NCI-H1436 treated with DMSO at 0.1 percent for 48 hours (cell line): ENCODE results near the gene PSMD9.
"Not testable (repeated sequence)": the region's sequence is repeated elsewhere in the genome, so short reads cannot be mapped to it uniquely, and the experiment has no call there.

Experiments
- DNase-seq: peaks from one replicate; lab custom pipeline; 2025; lab: John Stamatoyannopoulos, UW

PSMD9 gene

GRCh38 chr12:121925358-121925695 is 36.7 kb downstream of the PSMD9 start:
- no peak for DNase-seq

GRCh38 chr12:121926874-121927706 is 38.5 kb downstream of the PSMD9 start:
- no peak for DNase-seq

- no peak for DNase-seq
Observed at GRCh38 chr12:121927813-121928212, 39.2 kb downstream of the PSMD9 start.

DNA sequence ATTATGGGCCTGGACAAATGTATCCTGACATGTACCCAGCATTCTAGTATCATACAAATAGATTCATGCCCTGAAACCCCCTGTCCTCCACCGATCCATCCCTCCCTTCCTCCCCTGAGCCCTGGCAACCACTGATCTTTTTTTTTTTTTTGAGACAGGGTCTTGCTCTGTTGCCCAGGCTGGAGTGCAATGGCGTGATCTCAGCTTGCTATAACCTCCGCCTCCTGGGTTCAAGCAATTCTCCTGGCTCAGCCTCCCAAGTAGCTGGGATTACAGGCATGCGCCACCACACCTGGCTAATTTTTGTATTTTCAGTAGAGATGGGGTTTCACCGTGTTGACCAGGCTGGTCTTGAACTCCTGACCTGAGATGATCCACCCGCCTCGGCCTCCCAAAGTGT is 41.0 kb downstream of the PSMD9 start:
- DNase-seq = not testable (repeated sequence)

- no peak for DNase-seq
Observed at GRCh38 chr12:121930862-121931261, 42.3 kb downstream of the PSMD9 start.

DNA sequence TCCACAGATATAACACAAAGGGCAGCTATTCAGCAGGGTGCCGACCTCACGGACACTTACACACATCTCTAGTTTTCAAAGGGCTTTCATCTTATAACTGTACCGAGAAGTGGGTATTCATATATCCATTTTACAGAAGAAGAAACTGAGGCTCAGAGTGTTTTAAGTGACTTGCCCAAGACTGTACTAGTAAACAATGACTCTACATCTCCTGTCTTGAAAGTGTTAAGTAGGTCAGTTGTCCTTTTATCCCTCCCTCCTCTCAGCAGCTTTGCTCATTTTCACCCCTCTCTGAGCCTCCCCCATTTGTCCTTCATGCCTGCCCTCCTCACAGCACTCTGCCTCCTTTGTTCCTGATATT is 43.6 kb downstream of the PSMD9 start:
- DNase-seq = no peak

DNA sequence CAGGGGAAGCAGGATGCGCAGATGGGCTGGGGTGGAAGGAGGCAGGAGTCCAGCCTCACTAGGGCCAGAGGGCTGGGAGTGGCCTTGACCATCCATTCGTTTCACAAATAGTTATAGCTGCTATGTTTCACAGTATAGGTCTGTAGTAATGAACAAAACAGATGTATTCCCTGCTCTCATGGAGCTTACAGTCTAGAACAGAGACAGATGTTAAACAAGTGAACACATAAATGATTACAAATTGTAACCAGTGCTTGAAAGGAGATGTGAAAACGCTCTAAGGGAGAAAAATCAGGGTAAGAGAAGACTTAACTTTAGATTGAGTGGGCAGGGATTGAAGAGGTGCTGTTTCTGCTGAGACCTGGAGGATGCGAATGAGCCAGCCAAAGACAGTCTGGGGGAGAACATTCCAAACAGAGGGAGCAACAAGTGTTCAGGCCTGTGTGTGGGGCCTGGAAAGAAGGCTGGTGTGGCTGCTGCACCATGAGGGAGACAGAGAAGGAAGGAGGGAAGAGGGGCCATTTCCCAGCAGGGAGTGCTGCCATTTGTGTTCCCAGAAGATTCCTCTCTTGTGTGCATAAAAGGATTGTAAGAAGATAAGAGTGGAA is 44.4 kb downstream of the PSMD9 start:
- no peak for DNase-seq

- no peak for DNase-seq
Observed at GRCh38 chr12:121933522-121934308, 45.1 kb downstream of the PSMD9 start.

GRCh38 chr12:121934309-121934664 is 45.7 kb downstream of the PSMD9 start:
- no peak for DNase-seq

GRCh38 chr12:121937654-121938053 is 49.1 kb downstream of the PSMD9 start:
- no peak for DNase-seq

- no peak for DNase-seq
Observed at GRCh38 chr12:121939186-121939585, 50.6 kb downstream of the PSMD9 start.

DNA sequence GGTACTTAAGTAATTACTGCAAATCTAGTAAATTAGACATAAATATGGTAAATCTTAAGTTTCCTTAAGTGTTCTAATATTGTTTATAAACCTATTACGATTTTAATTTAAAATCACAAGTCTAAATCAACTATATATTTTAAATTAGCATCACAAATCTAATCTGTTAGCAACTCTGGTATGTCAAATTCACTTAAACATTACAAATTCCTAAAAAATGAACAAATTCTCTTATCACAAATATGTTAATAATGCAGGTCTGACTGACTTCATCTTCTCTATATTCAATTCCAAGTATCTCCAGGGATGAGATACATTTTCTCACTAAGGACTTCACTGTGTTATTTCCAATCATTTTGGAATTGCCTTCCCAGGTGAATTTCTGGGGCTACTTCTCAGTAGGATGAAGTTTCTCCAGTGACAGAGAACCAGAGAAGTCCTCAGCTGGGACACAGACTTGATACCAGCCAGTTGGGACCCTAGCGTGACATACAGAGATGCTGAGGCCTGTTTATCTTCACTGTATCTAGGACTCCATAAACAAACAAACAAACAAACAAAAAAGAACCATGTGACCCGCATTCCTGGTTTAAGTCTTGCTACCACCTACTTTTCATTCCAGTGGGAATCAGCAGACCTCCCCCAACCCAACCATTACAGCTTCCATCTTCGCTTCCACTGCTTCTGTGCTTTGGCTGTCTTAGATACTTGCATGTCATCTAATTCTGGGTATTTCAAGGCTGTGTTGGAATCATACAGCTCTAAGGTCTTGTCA is 51.6 kb downstream of the PSMD9 start:
- DNase-seq = no peak

DNA sequence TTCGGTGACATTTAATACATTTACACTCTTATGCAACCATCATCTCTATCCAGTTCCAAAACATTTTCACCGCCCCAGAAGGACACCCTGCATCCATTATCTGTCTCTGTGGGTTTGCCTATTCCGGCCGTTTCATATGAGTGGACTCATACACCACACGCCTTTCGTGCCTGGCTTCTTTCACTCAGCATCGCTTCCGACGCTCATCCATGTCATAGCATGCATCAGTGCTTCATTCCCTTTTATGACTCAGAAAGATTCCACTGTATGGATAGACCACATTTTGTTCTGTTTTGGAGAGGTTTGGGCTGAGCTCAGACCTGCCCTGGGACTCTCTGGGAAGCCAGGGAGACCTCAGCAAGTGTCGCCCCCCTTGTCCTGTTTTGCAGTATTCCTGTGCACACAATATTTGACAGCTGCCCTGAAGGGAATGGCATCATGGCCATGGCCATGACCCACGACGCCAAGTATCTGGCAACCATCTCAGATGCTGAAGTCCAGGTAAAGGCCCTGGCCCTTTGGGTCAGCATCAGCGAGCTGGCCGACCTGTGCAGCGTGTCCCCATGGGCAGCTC is 53.6 kb downstream of the PSMD9 start:
- no peak for DNase-seq

DNA sequence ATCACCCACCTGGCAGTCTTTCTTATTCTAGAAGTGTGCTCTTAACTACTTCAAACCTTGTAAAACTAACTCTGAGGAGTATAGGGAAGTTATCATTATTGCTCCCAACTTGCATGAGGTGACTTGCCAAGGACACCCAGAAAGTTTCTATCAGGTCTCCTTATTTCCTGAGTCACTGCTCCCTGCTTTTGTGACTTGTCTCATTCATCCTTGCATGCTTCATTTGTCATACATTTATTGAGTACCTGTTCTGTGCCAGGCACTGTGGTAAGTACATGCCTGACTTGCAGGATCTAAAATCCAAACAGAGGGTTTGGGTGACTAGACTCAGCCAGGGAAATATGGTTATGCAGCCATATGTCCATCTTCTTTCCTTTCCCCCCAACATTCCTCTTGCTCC is 55.3 kb downstream of the PSMD9 start:
- DNase-seq = no peak

GRCh38 chr12:121946313-121947025 is 57.9 kb downstream of the PSMD9 start:
- DNase-seq = no peak

- DNase-seq = no peak
Observed at GRCh38 chr12:121947981-121948380, 59.4 kb downstream of the PSMD9 start.

- no peak for DNase-seq
Observed at GRCh38 chr12:121949648-121950397, 61.2 kb downstream of the PSMD9 start.

DNA sequence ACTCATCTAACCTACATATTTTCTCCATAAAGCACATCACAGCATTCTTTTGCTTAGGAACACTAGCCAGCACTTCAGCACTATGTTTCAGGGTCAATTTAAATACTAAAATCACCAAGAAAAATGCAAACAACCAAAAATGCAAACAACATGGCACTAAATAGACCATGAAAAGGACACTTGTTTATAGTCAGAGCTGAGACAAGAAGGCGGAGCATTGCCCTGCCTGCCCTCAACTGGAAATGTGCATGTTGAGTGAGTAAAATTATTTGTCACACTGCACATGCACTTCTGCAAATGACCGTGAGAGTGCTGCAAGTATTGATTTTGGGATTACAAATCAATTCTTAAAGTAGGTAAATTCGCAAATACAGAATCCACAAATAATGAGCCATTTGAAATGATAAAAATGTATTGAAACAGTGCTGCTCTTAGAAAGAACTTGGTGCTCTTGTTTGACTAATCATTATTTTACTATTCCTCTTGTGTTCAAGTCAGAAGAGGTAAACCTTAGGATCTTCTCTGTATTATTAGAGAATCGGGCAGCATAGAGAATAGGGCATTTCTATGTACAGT is 64.6 kb downstream of the PSMD9 start:
- DNase-seq = no peak

GRCh38 chr12:121953695-121954094 is 65.1 kb downstream of the PSMD9 start:
- no peak for DNase-seq
